WERI-Rb-1 (cell line): Measurements from ENCODE around the gene UBE2F.

Experiments used
- DNase-seq: peaks from one replicate; pipeline ENCODE4 v3.0.0-alpha.2; 2020
- H3K27ac ChIP-seq: fragments of 250-450 bp; sonication (Bioruptor Pico); 2 replicates; pipeline ENCODE4 v1.5.1; 2020; ENCODE audit warnings: mild to moderate bottlenecking, moderate library complexity
- H3K27me3 ChIP-seq: fragments of 250-450 bp; sonication (Bioruptor Pico); 2 replicates; pipeline ENCODE4 v1.5.1; 2021; ENCODE audit warnings: mild to moderate bottlenecking, low read depth, moderate library complexity; ENCODE audit not compliant: insufficient read depth, severe bottlenecking
- H3K36me3 ChIP-seq: fragments of 250-450 bp; sonication (Bioruptor Pico); 2 replicates; pipeline ENCODE4 v1.5.1; 2020; ENCODE audit warnings: mild to moderate bottlenecking, moderate library complexity
- H3K4me3 ChIP-seq: 2 replicates; pipeline ENCODE4 v1.5.1; 2011; ENCODE audit warnings: low read depth, mild to moderate bottlenecking, control low read depth, low read length
- H3K9me3 ChIP-seq: fragments of 250-450 bp; sonication (Bioruptor Pico); 2 replicates; pipeline ENCODE4 v1.5.1; 2021; ENCODE audit warnings: mild to moderate bottlenecking, moderate library complexity; ENCODE audit not compliant: severe bottlenecking
- CTCF ChIP-seq: IDR thresholded peaks from 2 replicates; pipeline ENCODE4 v1.5.1; 2011; ENCODE audit warnings: low read depth, mild to moderate bottlenecking, control low read depth, inconsistent platforms, low read length

UBE2F gene

GRCh38 chr2:238077292-238077691, 110.5 kb downstream of the UBE2F start:
- TF ChIP-seq CTCF: no peak
- Histone ChIP-seq H3K36me3 (peaks cover 49% of the 10 kb centered on the region), H3K27ac (no peak overlapping the region), H3K4me3 (no peak overlapping the region), H3K27me3 (no peaks in the 10 kb centered on the region), H3K9me3 (no peaks in the 10 kb centered on the region)
- no peak for DNase-seq

- Histone ChIP-seq H3K4me3 (no peak overlapping the region), H3K9me3 (no peaks in the 10 kb centered on the region), H3K27me3 (no peaks in the 10 kb centered on the region), H3K36me3 (peaks cover 36% of the 10 kb centered on the region), H3K27ac (no peak overlapping the region)
- DNase-seq: no peak
- no peak for TF ChIP-seq CTCF
These were observed 113.1 kb downstream of the UBE2F start for GRCh38 chr2:238079874-238080327.

GRCh38 chr2:238080518-238080917, 113.7 kb downstream of the UBE2F start:
- no peak overlapping the region for H3K4me3 ChIP-seq
- no peak for DNase-seq
- peaks cover 36% of the 10 kb centered on the region for H3K36me3 ChIP-seq
- H3K27ac ChIP-seq: no peak overlapping the region
- no peaks in the 10 kb centered on the region for H3K27me3 ChIP-seq
- no peaks in the 10 kb centered on the region for H3K9me3 ChIP-seq
- TF ChIP-seq CTCF: no peak

GRCh38 chr2:238081150-238081549, 114.3 kb downstream of the UBE2F start:
- Histone ChIP-seq H3K36me3 (peaks cover 41% of the 10 kb centered on the region), H3K27ac (no peak overlapping the region), H3K9me3 (no peaks in the 10 kb centered on the region), H3K4me3 (no peak overlapping the region), H3K27me3 (no peaks in the 10 kb centered on the region)
- DNase-seq: no peak
- TF ChIP-seq CTCF: no peak

GRCh38 chr2:238081561-238081960, 114.7 kb downstream of the UBE2F start:
- TF ChIP-seq CTCF: no peak
- Histone ChIP-seq H3K27ac (no peak overlapping the region), H3K36me3 (peaks cover 43% of the 10 kb centered on the region), H3K4me3 (no peak overlapping the region), H3K27me3 (no peaks in the 10 kb centered on the region), H3K9me3 (no peaks in the 10 kb centered on the region)
- DNase-seq: no peak

GRCh38 chr2:238082151-238082550, 115.3 kb downstream of the UBE2F start:
- no peaks in the 10 kb centered on the region for H3K9me3 ChIP-seq
- no peak overlapping the region for H3K27ac ChIP-seq
- no peak for DNase-seq
- H3K27me3 ChIP-seq: no peaks in the 10 kb centered on the region
- H3K4me3 ChIP-seq: no peak overlapping the region
- H3K36me3 ChIP-seq: peaks cover 40% of the 10 kb centered on the region
- TF ChIP-seq CTCF: no peak
